ENCODE measurements around the gene NCK2.
A peak's percentile ranks its signal among the peaks of the same experiment; 100 is the strongest.

The NCK2 gene

DNA sequence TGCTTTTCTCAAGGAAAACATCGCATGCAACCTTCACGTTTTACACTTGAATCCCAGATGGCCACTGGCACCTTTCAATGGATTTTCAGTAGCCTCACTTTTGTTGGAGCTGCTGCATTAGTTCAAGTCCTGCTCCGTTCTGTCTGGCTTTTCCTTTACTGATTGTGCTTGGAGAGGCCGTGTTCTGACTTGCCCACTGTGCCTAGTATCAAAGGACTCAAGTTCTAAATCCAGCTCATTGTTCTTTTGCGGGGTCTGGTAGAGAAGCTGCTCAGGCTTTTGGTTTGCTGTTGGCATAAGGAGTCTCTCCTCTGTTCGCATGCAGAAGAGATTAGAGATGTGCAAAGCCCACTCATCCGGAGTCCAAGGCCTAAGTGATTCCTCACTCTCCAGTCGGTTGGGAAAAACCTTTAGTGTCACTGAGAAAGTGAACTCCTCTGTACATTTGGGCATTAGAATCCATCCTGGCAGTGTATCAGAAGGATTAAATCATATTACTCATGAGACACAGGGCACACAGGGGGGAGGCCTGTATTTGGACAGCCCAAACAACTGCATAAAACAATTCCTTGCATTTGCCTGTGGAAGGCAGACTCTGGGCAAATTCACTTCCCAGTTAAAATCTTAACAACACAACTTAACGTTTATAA lies 69.7 kb downstream of the NCK2 start:
- DNase-seq (ENCODE audit: low read depth), result peak; percentile 52

DNA sequence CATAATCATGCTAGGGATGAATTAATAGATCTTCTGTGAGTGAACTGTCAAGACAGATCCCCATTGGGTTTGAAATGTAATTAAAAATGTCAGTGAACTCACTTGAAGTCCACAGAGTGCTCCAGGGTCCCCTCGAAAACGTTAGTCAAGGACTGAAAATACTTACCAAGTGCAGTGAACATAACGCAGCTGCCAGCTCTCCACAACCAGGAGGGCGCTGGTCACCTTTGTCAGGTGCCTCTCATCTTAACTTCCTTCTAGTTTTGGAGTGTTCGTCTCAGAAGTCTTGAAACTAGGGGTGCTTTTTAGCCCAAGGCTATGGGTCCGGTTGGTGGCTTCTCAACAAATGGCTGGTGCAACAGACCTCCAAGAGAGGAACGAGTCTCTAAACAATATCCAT lies 70.7 kb downstream of the NCK2 start:
- no peak for DNase-seq (ENCODE audit: low read depth)

DNA sequence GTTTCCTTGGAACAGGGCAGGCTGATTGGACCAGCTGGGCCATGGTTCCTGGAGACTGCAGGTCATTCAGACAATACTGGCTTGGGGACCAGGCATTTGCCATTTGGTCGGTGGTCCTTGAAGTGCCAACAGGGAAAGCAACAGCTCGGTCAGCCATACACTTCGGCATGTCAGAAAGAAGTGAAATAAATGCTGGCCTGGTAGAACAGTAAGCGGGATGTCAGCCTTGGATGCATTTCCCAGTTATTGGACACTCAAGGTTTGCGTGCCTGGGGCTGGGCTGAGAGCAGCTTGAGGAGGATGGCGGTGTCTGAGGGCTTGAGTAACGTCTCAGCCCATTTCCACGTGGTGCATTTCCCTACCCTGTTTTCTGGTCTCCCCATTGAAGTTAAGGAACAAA lies 75.4 kb downstream of the NCK2 start:
- no peak for DNase-seq (ENCODE audit: low read depth)

- DNase-seq (ENCODE audit: low read depth), result no peak
Measured at GRCh38 chr2:105820691-105821090, 76.0 kb downstream of the NCK2 start.

DNA sequence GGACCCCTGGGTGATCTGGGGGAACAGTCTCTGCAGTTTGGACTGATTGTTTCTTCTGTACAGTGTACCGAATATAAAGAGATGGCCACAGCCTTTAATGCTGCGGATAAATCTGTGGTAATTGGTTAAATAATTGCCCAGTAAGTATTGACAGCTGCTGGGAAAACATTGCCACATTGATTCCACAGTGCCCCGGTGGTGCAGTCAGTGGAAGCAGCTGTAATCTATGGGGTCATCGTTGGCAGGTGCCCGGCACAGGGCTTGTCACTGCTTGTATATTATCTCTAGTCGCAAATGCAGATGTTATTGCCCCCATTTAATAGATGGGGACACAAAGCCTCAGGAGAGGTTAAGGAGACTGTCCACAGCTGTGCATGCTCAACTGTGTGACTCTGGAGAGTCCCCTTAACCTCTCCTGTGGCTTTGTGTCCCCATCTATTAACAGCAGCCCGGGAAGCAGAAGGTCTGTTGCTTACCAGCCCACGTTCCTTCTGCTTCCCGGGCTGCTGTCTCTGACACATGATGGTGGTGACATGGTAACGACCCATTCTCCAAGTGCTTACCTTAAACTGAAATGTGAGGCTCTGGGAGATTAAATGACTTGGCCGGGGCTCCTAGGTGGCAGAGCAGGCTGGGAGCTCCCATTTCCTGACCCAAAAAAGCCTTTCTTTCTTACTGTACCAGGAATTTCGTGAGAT lies 76.9 kb downstream of the NCK2 start:
- no peak for DNase-seq (ENCODE audit: low read depth)

GRCh38 chr2:105822186-105822585 lies 77.5 kb downstream of the NCK2 start:
- no peak for DNase-seq (ENCODE audit: low read depth)

DNA sequence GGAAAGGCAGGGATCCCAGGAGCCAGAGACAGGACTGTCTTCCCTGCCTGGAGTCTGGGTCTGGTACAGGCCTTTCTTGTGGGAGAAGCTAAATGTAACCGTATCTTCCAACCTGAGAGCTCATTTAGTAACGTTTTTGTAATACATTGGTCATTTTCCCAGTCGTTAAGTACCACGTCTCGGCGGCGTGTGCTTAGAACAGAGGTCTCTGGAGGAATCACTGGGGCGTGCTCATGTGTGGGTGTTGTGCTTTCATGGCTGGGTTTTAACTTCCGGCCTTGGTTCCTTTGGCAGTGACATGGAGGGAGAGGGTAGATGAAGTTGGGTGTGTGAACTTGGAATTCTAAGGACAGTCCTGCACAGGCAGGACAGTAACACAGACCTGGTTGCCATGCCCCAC lies 79.7 kb downstream of the NCK2 start:
- DNase-seq (ENCODE audit: low read depth), result no peak

GRCh38 chr2:105827351-105828096 lies 82.8 kb downstream of the NCK2 start:
- no peak for DNase-seq (ENCODE audit: low read depth)

GRCh38 chr2:105828558-105828957 lies 83.8 kb downstream of the NCK2 start:
- no peak for DNase-seq (ENCODE audit: low read depth)

GRCh38 chr2:105834931-105835330 lies 90.2 kb downstream of the NCK2 start:
- DNase-seq (ENCODE audit: low read depth), result no peak

- no peak for DNase-seq (ENCODE audit: low read depth)
Measured at GRCh38 chr2:105836341-105836740, 91.6 kb downstream of the NCK2 start.

DNA sequence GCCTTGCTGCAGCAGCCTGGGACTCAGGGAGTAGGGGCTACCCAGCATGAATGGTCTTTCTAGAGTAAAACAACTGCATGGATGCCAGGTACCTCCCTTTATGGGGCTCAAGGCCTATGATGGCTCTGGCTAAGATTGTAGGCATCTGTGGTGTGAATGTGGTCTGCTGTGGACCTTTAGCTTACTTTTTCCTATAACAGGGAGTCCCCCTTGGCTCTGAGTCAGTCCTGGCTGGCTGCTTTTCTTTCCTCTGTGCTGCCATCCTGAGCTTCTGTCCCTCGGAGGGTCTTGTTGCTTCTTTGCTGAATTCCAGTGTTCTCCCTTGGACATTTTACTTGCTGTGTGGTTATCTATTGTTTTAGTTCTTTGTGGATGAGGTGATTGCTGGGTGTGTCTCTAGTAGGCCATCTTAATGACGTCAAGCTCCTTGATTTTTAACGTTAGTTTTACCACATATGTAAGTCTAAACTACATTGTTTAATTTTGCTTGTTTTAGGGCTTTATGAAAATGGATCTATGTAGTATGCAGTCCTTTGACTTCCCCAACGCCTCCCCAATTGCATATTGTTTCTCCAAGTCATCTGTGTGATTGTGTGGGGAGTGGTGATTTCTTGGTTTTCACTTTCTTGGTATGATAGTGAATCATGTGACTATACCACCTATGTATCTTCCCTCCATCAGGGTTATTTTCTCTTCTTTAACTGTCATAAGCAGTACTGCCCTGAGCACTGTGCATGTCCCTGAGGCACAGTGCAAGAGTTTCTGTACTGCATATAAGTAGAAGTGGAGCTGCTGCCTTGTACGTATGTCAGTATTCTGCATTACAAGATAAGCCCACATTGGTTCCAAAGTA lies 92.4 kb downstream of the NCK2 start:
- no peak for DNase-seq (ENCODE audit: low read depth)

- no peak for DNase-seq (ENCODE audit: low read depth)
Measured at GRCh38 chr2:105839793-105840192, 95.1 kb downstream of the NCK2 start.

GRCh38 chr2:105840933-105841332 lies 96.2 kb downstream of the NCK2 start:
- DNase-seq (ENCODE audit: low read depth), result no peak

DNA sequence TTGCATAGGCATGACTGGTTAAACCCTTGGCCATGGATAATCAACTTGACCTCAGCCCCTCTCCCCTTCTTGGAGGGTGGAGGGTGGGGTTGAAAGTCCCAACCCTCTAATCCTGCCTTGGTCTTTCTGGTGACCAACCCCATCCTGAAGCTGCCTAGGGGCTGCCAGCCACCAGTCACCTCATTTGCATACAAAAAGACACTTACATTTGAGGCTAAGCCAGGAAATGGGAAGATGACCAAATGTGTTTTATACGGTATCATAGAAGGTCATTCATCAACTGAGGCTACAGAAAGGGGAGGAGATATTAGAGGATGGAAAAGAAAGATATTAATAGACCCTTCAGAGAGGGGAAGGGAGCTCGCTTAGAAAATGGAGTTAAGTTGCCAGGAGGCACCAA lies 96.8 kb downstream of the NCK2 start:
- no peak for DNase-seq (ENCODE audit: low read depth)

GRCh38 chr2:105842555-105842954 lies 97.8 kb downstream of the NCK2 start:
- no peak for DNase-seq (ENCODE audit: low read depth)

DNA sequence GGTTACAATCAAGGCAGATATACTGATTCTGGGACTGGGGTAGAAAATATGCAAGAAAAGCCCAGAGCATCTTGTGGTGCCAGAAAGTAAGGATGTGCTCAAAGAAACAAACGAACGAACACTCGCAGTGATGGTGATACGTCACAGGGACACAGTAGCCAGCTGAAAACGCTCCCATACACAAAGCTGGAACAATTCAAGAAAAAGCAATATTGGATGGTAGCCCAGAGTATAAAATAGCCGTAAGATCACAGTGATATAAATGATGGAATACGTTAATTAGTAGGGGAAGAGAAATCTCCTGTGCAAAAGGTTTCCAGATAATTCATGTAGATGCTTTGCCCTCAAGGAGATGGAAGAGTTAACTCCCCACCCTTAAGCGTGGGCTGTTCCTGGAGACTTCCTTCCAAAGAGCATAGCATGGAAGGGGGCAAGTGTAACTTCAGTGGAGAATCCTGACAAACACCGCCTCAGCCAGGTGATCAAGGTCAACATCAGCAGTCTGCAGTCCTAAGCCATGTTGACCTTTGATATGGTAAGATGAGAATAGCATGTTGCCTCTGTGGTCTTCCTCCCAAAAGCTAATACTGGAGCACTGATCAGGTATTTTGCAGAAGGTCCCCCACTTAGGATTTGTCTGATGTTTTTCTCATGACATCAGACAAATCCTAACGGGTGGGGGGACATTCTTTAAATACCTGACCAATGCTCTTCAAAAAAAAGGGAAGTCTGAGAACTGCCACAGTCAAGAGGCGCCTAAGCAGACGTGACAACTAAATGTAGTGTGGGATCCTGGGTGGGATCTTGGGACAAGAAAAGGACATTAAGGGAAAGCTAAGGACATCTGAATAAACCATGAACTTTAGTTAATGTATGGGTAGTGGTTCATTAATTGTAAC lies 99.0 kb downstream of the NCK2 start:
- no peak for DNase-seq (ENCODE audit: low read depth)

GRCh38 chr2:105845976-105846375 lies 101.3 kb downstream of the NCK2 start:
- DNase-seq (ENCODE audit: low read depth), result no peak

- no peak for DNase-seq (ENCODE audit: low read depth)
Measured at GRCh38 chr2:105847056-105847455, 102.3 kb downstream of the NCK2 start.

- no peak for DNase-seq (ENCODE audit: low read depth)
Measured at GRCh38 chr2:105848367-105848766, 103.7 kb downstream of the NCK2 start.

DNA sequence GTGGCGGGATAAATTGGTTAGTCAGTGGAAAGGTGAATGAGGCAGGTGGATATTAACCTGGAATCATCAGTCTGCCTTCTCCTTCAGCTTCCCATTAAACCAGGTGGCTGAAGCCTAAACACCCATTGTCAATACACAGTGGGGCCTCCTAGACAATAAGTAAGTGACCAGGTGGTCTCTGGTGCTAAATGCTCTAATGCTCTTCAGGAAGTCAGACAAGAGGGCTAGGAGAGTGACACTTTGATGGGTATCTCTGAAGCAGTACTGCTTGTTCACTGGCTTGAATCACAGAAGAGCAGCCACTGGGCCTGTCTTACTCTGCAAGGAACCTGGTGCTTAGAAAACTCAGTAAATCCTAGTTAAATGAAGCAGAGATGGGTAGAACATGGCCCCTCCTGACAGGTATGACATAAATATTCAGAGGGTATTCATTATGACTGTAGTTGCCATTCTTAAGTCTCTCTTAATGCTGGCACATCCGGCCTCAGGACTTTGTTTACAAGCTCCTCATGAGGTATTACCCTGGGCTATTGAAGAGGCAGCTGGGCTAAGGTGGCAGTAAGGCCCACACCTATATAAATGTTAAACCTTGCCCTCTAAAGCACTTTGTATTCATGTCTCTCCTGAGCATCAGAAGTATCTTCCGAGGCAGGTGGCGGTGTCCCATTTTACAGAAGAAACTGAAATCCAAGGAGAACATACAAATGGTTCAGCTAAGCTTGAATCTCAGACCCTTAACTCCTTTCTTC lies 104.9 kb downstream of the NCK2 start:
- DNase-seq (ENCODE audit: low read depth), result no peak
